ENCODE data around the gene DELE1. TPM values are rescaled to one million over a fixed set of nuclear protein-coding genes. Genes with fewer than 3 reads are reported as not detected.
A peak's percentile ranks its signal among the peaks of the same experiment; 100 is the strongest.

The DELE1 gene
- total RNA-seq, 1 experiment from 2014 or later = 35.1 TPM

- POLR2A ChIA-PET (ENCODE audit: low non-redundant PET) = no interaction called here
- CTCF ChIA-PET = no interaction called here
- Histone ChIP-seq H3K4me1 (ENCODE audit: insufficient read depth, low read length, poor library complexity, severe bottlenecking) (no peaks in the 10 kb centered on the region), H3K27ac (ENCODE audit: low read depth, low read length, poor library complexity, severe bottlenecking) (no peak overlapping the region), H3K4me3 (ENCODE audit: low read depth, low read length, poor library complexity, severe bottlenecking) (peak overlapping the region; percentile 29), H3K36me3 (ENCODE audit: insufficient read depth, low read length, poor library complexity, severe bottlenecking) (no peaks in the 10 kb centered on the region), H3K27me3 (replicated peaks; ENCODE audit: insufficient read depth, low read depth, low read length, poor library complexity) (no peaks in the 10 kb centered on the region), H3K9me3 (ENCODE audit: low read depth, low read length, poor library complexity, severe bottlenecking) (no peaks in the 10 kb centered on the region)
- intact Hi-C loops (cut with micrococcal nuclease; ENCODE audit: unreplicated experiment) = no loop called here
- TF ChIP-seq CTCF (conservative IDR thresholded peaks at IDR 0.05; ENCODE audit: low read depth, low read length) = no peak
- TF ChIP-seq EZH2 (IDR thresholded peaks at IDR 0.05; ENCODE audit: borderline replicate concordance, low read depth, low read length, poor library complexity, severe bottlenecking) = no peak
- no TSS peak for BruUV-seq (replicated peaks)
- no peak for DNase-seq (ENCODE audit: low spot score)
Observed at GRCh38 chr5:141913560-141914198, 10.0 kb upstream of the DELE1 start.

GRCh38 chr5:141914199-141914743, 9.4 kb upstream of the DELE1 start:
- TF ChIP-seq EZH2 (IDR thresholded peaks at IDR 0.05; ENCODE audit: borderline replicate concordance, low read depth, low read length, poor library complexity, severe bottlenecking) (no peak), CTCF (conservative IDR thresholded peaks at IDR 0.05; ENCODE audit: low read depth, low read length) (peak; percentile 34)
- Histone ChIP-seq H3K27ac (ENCODE audit: low read depth, low read length, poor library complexity, severe bottlenecking) (no peak overlapping the region), H3K27me3 (replicated peaks; ENCODE audit: insufficient read depth, low read depth, low read length, poor library complexity) (no peaks in the 10 kb centered on the region), H3K9me3 (ENCODE audit: low read depth, low read length, poor library complexity, severe bottlenecking) (no peaks in the 10 kb centered on the region), H3K4me3 (ENCODE audit: low read depth, low read length, poor library complexity, severe bottlenecking) (peak overlapping the region; percentile 29), H3K4me1 (ENCODE audit: insufficient read depth, low read length, poor library complexity, severe bottlenecking) (no peaks in the 10 kb centered on the region), H3K36me3 (ENCODE audit: insufficient read depth, low read length, poor library complexity, severe bottlenecking) (no peaks in the 10 kb centered on the region)
- CTCF ChIA-PET = no interaction called here
- no TSS peak for BruUV-seq (replicated peaks)
- DNase-seq (ENCODE audit: low spot score) = no peak
- POLR2A ChIA-PET (ENCODE audit: low non-redundant PET) = no interaction called here
- intact Hi-C loops (cut with micrococcal nuclease; ENCODE audit: unreplicated experiment) = no loop called here

- no peak overlapping the region for H3K4me3 ChIP-seq (ENCODE audit: low read depth, low read length, poor library complexity, severe bottlenecking)
- TF ChIP-seq CTCF (conservative IDR thresholded peaks at IDR 0.05; ENCODE audit: low read depth, low read length) (no peak), EZH2 (IDR thresholded peaks at IDR 0.05; ENCODE audit: borderline replicate concordance, low read depth, low read length, poor library complexity, severe bottlenecking) (no peak)
- no peaks in the 10 kb centered on the region for H3K36me3 ChIP-seq (ENCODE audit: insufficient read depth, low read length, poor library complexity, severe bottlenecking)
- no peak for DNase-seq (ENCODE audit: low spot score)
- intact Hi-C loops (cut with micrococcal nuclease; ENCODE audit: unreplicated experiment) = no loop called here
- no TSS peak for BruUV-seq (replicated peaks)
- H3K4me1 ChIP-seq (ENCODE audit: insufficient read depth, low read length, poor library complexity, severe bottlenecking) = no peaks in the 10 kb centered on the region
- no peaks in the 10 kb centered on the region for H3K9me3 ChIP-seq (ENCODE audit: low read depth, low read length, poor library complexity, severe bottlenecking)
- no peak overlapping the region for H3K27ac ChIP-seq (ENCODE audit: low read depth, low read length, poor library complexity, severe bottlenecking)
- CTCF ChIA-PET = no interaction called here
- POLR2A ChIA-PET (ENCODE audit: low non-redundant PET) = no interaction called here
- H3K27me3 ChIP-seq (replicated peaks; ENCODE audit: insufficient read depth, low read depth, low read length, poor library complexity) = no peaks in the 10 kb centered on the region
Observed at GRCh38 chr5:141914797-141915196, 8.9 kb upstream of the DELE1 start.
